WTC11 (cell line): Measurements from ENCODE around the gene ICAM3. TPM values are rescaled to one million over a fixed set of nuclear protein-coding genes. Genes with fewer than 3 reads are reported as not detected.

Experiments used
- ATAC-seq: fragments of 200-7000 bp; cut with Tn5 transposase; 2 replicates; pipeline ENCODE4 v1.10.0; 2021; ENCODE audit warnings: mild to moderate bottlenecking, moderate library complexity
- CTCF ChIA-PET: fragments of 300-600 bp; sonication (Branson Sonifier 250); formaldehyde crosslinking; loops from one replicate; lab custom pipeline; 2021; ENCODE audit warnings: antibody characterized with exemption; lab: Charles Lee
- POLR2A ChIA-PET: fragments of 350-600 bp; sonication (Branson Sonifier 250); formaldehyde crosslinking; loops from one replicate; lab custom pipeline; 2021; ENCODE audit warnings: antibody characterized with exemption; lab: Charles Lee
- DNase-seq: peaks from one replicate; pipeline ENCODE4 v3.0.0; 2021; ENCODE audit warnings: low spot score
- H3K27ac Mint-ChIP-seq: 2 replicates; pipeline ENCODE4 v1.8.0; 2021; ENCODE audit warnings: mixed read lengths
- H3K27me3 Mint-ChIP-seq: 2 replicates; pipeline ENCODE4 v1.8.0; 2021; ENCODE audit warnings: low read depth, mild to moderate bottlenecking, moderate library complexity, mixed read lengths
- H3K36me3 Mint-ChIP-seq: 2 replicates; pipeline ENCODE4 v1.8.0; 2021; ENCODE audit warnings: mixed read lengths
- H3K4me1 Mint-ChIP-seq: 2 replicates; pipeline ENCODE4 v1.8.0; 2022; ENCODE audit warnings: mixed read lengths
- H3K4me3 Mint-ChIP-seq: 2 replicates; pipeline ENCODE4 v1.8.0; 2021; ENCODE audit warnings: mild to moderate bottlenecking, moderate library complexity, mixed read lengths
- H3K9me3 Mint-ChIP-seq: 2 replicates; pipeline ENCODE4 v1.8.0; 2021; ENCODE audit warnings: mixed read lengths
- ELF4 ChIP-seq: sonication (generic); formaldehyde crosslinking; IDR thresholded peaks from 2 replicates; pipeline ENCODE4 v1.8.1; 2022; ENCODE audit warnings: low read depth, mild to moderate bottlenecking, moderate library complexity, missing genetic modification reagents
- EMX1 ChIP-seq: fragments of 250-450 bp; sonication (Bioruptor Pico); IDR thresholded peaks from 2 replicates; pipeline ENCODE4 v1.8.0; 2021; ENCODE audit warnings: mild to moderate bottlenecking
- ESRRA ChIP-seq: sonication (generic); formaldehyde crosslinking; IDR thresholded peaks from 2 replicates; pipeline ENCODE4 v1.8.1; 2022; ENCODE audit warnings: mild to moderate bottlenecking, missing genetic modification reagents, borderline replicate concordance
- FOXK1 ChIP-seq: sonication (generic); formaldehyde crosslinking; IDR thresholded peaks from 2 replicates; pipeline ENCODE4 v1.8.0; 2022; ENCODE audit warnings: mild to moderate bottlenecking, moderate library complexity, missing genetic modification reagents
- OVOL2 ChIP-seq: fragments of 250-450 bp; sonication (Bioruptor Pico); IDR thresholded peaks from 2 replicates; pipeline ENCODE4 v1.9.0; 2021; ENCODE audit warnings: mild to moderate bottlenecking, borderline replicate concordance
- SMAD4 ChIP-seq: sonication (generic); formaldehyde crosslinking; IDR thresholded peaks from 2 replicates; pipeline ENCODE4 v1.8.0; 2022; ENCODE audit warnings: mild to moderate bottlenecking, missing genetic modification reagents
- TEAD1 ChIP-seq: sonication (generic); formaldehyde crosslinking; IDR thresholded peaks from 2 replicates; pipeline ENCODE4 v1.8.0; 2022; ENCODE audit warnings: mild to moderate bottlenecking, missing genetic modification reagents
- TP53 ChIP-seq: sonication (generic); formaldehyde crosslinking; IDR thresholded peaks from 2 replicates; pipeline ENCODE4 v1.8.1; 2023; ENCODE audit warnings: mild to moderate bottlenecking, missing genetic modification reagents
- ZNF317 ChIP-seq: sonication (generic); formaldehyde crosslinking; IDR thresholded peaks from 2 replicates; pipeline ENCODE4 v1.8.1; 2023; ENCODE audit warnings: low read depth, mild to moderate bottlenecking, moderate library complexity, missing genetic modification reagents, borderline replicate concordance
- total RNA-seq: library from RNA; stranded (reverse); gene quantifications from 3 replicates; pipeline ENCODE4 v1.2.3, GENCODE V29; 2021
- TF ChIP-seq, protein P1 (sequence below): fragments of 200-600 bp; IDR thresholded peaks from 2 replicates; pipeline ENCODE4 v1.8.0; 2022; ENCODE audit warnings: antibody characterized with exemption
- TF ChIP-seq, protein P2 (sequence below): sonication (generic); formaldehyde crosslinking; IDR thresholded peaks from 2 replicates; pipeline ENCODE4 v1.8.1; 2023; ENCODE audit warnings: mild to moderate bottlenecking, missing genetic modification reagents
- TF ChIP-seq, protein P3 (sequence below): sonication (generic); formaldehyde crosslinking; IDR thresholded peaks from 2 replicates; pipeline ENCODE4 v1.8.1; 2023; ENCODE audit warnings: mild to moderate bottlenecking, missing genetic modification reagents
- TF ChIP-seq, protein P4 (sequence below): fragments of 250-450 bp; sonication (Bioruptor Pico); conservative IDR thresholded peaks from 2 replicates; pipeline ENCODE4 v1.9.0; 2021; ENCODE audit warnings: mild to moderate bottlenecking

The ICAM3 gene
- total RNA-seq, 1 experiment from 2014 or later = 18.7 TPM

DNA sequence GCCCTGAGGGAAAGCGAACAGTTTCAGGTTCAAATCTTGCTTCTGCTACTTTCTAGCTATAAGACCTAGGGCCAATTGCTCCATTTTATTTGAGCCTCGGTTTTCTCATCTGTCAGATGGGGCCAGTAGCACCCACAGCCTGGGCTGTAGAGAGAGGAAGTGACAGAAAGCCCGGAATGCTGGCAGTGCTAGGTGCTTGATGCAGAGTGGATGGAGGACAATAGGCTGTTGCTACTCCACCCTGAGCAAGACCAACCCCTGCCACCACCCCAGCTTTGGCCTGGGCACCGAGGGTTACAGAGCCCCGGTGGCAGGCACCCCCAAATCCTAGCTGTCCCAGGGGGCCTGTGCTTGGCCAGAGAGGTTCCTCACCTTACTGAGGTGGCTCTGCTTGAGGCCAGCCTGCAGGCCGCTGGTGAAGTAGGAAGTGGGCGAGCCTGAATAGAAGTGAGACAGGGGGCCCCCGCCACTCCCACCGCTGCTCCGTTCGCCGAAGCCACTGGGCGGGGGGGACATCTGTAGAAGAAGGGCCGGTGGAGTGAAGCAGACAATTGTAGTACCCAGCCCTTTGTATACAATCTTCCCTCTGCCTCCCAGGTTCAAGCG is 21.5 kb downstream of the ICAM3 start (continued):
- no peak for TF ChIP-seq OVOL2 (CRISPR knock-in tag)
- TF ChIP-seq, protein P1, sequence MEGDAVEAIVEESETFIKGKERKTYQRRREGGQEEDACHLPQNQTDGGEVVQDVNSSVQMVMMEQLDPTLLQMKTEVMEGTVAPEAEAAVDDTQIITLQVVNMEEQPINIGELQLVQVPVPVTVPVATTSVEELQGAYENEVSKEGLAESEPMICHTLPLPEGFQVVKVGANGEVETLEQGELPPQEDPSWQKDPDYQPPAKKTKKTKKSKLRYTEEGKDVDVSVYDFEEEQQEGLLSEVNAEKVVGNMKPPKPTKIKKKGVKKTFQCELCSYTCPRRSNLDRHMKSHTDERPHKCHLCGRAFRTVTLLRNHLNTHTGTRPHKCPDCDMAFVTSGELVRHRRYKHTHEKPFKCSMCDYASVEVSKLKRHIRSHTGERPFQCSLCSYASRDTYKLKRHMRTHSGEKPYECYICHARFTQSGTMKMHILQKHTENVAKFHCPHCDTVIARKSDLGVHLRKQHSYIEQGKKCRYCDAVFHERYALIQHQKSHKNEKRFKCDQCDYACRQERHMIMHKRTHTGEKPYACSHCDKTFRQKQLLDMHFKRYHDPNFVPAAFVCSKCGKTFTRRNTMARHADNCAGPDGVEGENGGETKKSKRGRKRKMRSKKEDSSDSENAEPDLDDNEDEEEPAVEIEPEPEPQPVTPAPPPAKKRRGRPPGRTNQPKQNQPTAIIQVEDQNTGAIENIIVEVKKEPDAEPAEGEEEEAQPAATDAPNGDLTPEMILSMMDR = no peak
- no peak for TF ChIP-seq ESRRA (CRISPR knock-in tag)
- TF ChIP-seq TP53 (CRISPR knock-in tag) = no peak
- TF ChIP-seq, protein P2, sequence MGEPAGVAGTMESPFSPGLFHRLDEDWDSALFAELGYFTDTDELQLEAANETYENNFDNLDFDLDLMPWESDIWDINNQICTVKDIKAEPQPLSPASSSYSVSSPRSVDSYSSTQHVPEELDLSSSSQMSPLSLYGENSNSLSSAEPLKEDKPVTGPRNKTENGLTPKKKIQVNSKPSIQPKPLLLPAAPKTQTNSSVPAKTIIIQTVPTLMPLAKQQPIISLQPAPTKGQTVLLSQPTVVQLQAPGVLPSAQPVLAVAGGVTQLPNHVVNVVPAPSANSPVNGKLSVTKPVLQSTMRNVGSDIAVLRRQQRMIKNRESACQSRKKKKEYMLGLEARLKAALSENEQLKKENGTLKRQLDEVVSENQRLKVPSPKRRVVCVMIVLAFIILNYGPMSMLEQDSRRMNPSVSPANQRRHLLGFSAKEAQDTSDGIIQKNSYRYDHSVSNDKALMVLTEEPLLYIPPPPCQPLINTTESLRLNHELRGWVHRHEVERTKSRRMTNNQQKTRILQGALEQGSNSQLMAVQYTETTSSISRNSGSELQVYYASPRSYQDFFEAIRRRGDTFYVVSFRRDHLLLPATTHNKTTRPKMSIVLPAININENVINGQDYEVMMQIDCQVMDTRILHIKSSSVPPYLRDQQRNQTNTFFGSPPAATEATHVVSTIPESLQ (CRISPR knock-in tag) = no peak
- TF ChIP-seq, all 79 proteins: peak for 0

DNA sequence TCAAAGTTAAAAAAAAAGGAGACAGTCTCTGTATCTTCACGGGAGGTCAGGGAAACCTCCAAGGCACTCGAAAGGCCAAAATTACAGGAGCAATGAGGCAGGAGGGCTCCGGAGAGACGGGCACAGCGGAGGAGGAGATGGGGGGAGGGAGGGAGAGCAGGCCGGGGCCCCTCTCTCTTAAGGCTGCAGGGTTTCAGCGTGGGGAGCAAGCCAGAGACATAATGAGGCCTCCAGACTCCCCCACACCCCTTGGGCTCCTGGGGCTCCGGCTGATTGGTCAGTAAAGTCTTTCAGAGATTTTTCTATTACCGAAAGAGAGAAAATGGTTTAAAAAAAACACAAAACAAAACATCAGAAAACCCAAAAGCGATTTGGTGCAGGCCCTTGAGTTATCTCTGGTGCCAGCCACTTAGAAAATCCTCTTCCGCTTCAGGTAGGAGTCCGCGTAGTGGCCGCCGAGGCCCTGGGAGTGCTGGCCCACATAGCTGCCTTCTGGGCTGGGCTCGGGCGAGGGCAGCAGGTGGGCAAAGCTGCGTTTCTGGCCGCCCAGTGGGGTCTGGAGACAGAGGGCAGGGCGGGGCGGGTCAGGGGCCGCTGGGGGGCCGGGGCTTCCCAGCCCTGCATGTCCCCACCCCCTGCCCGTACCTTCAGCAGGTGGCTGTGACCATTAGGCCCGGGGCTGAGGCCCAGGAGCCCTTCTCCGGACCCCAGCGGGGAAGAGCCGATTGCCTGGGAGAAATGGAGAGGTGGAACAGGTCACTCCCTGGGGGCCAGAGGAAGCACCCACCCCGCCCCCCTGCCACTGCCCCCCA is 22.2 kb downstream of the ICAM3 start:
- Mint-ChIP-seq H3K9me3 (no peaks in the 10 kb centered on the region), H3K4me1 (peaks cover 13% of the 10 kb centered on the region), H3K36me3 (peaks cover 16% of the 10 kb centered on the region), H3K4me3 (no peak overlapping the region), H3K27me3 (no peaks in the 10 kb centered on the region), H3K27ac (no peak overlapping the region)
- no peak for DNase-seq
- TF ChIP-seq TEAD1 (CRISPR knock-in tag) = no peak
- TF ChIP-seq SMAD4 = no peak
- TF ChIP-seq EMX1 (CRISPR knock-in tag) = no peak
- TF ChIP-seq FOXK1 (CRISPR knock-in tag) = no peak
- no peak for TF ChIP-seq ELF4 (CRISPR knock-in tag)
- TF ChIP-seq, protein P3, sequence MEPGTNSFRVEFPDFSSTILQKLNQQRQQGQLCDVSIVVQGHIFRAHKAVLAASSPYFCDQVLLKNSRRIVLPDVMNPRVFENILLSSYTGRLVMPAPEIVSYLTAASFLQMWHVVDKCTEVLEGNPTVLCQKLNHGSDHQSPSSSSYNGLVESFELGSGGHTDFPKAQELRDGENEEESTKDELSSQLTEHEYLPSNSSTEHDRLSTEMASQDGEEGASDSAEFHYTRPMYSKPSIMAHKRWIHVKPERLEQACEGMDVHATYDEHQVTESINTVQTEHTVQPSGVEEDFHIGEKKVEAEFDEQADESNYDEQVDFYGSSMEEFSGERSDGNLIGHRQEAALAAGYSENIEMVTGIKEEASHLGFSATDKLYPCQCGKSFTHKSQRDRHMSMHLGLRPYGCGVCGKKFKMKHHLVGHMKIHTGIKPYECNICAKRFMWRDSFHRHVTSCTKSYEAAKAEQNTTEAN (CRISPR knock-in tag) = no peak
- TF ChIP-seq, protein P4, sequence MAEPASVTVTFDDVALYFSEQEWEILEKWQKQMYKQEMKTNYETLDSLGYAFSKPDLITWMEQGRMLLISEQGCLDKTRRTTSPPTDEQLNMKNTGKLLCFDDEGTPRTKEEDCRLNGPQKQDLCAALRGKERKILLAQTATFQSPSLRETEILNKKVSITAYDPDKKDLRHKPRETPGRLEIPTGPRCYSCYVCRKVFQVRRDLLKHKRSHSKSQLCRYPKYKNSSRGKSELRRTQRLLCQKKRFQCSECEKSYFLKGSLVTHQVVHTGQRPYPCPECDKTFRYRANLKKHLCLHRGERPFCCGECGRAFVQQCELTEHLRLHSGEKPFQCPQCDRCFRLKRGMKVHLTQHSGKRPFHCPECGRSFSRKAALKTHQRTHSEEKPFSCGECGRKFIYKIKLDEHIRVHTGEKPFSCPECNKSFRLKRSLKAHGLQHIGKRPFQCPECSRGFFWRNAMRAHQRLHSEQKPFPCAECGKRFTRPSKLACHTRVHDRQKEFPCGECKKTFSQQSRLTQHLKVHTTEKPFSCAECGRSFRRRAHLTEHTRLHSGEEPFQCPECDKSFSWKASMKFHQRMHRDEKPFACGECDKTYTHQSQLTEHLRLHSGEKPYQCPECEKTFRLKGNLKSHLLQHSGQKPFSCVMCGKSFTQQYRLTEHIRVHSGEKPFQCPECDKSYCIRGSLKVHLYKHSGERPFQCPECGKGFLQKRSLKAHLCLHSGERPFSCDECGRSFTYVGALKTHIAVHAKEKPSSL (CRISPR knock-in tag) = no peak
- no peak for TF ChIP-seq ESRRA (CRISPR knock-in tag)
- TF ChIP-seq ZNF317 (CRISPR knock-in tag) = no peak
- TF ChIP-seq, protein P1 = no peak
- POLR2A ChIA-PET = interaction anchor here (1.1 to 1.2 kb wide), 3 partner anchors 25 to 63 kb away, joined by 3 to 5 read pairs (median 4); partner anchors contain the start of gene TYK2
- no peak for ATAC-seq
- CTCF ChIA-PET = interaction anchor here (0.7 to 2.8 kb wide), 7 partner anchors 10 to 72 kb away, joined by 3 to 11 read pairs (median 4); partner anchors contain the start of genes ICAM5 and TYK2
